KBM-7 (cell line): ENCODE results near the gene ATP8B3.

Experiments
- DNase-seq: peaks from one replicate; pipeline ENCODE4 v3.0.0-alpha.2; 2015
- in situ Hi-C: fragments of 300-500 bp; cut with MboI; formaldehyde crosslinking; loops from 2 replicates; pipeline ENCODE4 v1.14.3; 2020; ENCODE audit warnings: low sequenced_read_pairs, low pct_unique_long_range_greater_than_20kb, mixed read lengths

The ATP8B3 gene

GRCh38 chr19:1739960-1740629 is 72.0 kb downstream of the ATP8B3 start:
- in situ Hi-C loops, result no loop called here

GRCh38 chr19:1736927-1737326 is 75.1 kb downstream of the ATP8B3 start:
- DNase-seq, result no peak
- in situ Hi-C loops, result no loop called here

More at GRCh38 chr19:1739960-1740629, 72.0 kb downstream of the ATP8B3 start:
- no peak for DNase-seq

- DNase-seq, result no peak
- in situ Hi-C loops, result no loop called here
Observed at GRCh38 chr19:1736280-1736679, 75.8 kb downstream of the ATP8B3 start.

GRCh38 chr19:1734321-1734966 is 77.6 kb downstream of the ATP8B3 start:
- in situ Hi-C loops, result no loop called here

More at GRCh38 chr19:1734321-1734966, 77.6 kb downstream of the ATP8B3 start:
- DNase-seq, result no peak
